ENCODE measurements around the gene ZNF775.
A peak's percentile ranks its signal among the peaks of the same experiment; 100 is the strongest.
"Not testable (repeated sequence)": the region's sequence is repeated elsewhere in the genome, so short reads cannot be mapped to it uniquely, and the experiment has no call there.

ZNF775 gene

DNA sequence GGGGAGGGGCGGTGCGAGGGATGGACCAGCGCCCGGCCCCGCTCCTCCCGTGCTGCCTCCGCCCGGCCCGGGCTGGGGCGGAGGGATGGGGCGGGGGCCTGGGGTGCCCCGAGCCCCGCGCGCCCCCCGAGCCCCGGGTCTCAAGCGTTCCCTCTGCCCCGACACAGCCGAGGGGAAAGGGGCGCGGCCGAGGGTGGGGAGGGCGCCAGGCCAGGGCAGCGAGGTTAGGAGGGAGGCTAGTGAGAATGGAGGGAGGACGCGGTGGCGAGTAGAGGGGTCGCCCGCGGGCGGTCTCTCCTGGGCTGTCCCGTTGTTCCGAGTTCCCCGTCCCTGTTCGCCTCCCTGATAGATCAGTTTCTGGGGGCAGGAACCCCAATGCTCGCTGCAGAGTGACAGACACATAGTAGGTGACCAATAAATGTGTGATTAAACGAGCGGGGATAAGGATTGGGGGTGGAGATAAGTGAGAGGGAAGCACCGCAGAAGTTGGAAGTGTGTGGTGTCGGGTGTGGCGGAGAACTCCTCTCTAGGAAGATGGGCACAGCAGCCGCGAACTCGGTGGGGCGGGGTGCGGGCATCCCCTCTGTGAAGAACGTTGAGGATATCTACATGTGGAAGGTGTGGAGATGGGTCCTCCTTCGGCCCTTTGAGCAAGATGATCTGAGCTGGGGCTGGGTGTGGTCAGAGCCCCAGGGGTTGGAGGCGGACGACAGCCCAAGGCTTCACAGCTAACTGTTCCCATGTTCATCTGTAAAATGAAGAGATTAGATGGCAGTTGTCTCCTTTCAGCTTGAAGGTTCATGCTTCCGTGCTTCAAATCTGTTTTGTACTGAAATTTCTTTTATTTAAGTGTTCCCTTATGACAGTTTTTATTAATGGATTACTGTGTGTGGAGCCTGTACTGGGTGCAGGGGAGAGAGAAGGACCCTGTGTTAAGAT is 580 bp downstream of the ZNF775 start:
- Histone ChIP-seq H3K4me3 (ENCODE audit: low read length) (peak overlapping the region; percentile 95), H3K9me3 (ENCODE audit: insufficient read depth, low read depth, low read length) (no peaks in the 10 kb centered on the region), H3K36me3 (ENCODE audit: insufficient read depth, low read depth, low read length) (peaks cover 4% of the 10 kb centered on the region; the same call in 1 of the 2 replicates), H3K9ac (ENCODE audit: low read depth, low read length) (peak overlapping the region; percentile 95), H3K27ac (ENCODE audit: low read length) (peak overlapping the region; percentile 86), H3K27me3 (ENCODE audit: insufficient read depth, low read length) (no peaks in the 10 kb centered on the region), H3K4me1 (ENCODE audit: insufficient read depth, low read length) (peaks cover 49% of the 10 kb centered on the region)

DNA sequence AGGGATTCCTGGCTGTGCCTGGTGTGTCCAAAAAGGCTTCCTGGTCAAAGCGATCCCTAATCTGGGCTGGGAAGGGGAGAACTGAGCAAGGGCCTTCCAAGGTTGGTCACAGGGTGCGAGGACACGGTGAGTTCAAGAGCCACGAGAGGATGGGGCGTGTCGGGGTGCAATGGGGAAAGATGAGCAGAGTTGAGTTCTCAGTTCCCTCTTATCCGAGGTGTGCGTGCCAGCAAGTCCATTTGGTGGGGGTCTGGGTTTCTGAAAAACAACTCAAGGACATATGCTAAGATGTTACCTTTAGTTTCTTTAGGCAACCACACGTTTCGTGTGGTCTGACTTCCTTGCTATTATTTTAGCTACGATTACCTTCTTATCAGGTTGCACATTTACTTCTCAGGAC is 1.3 kb downstream of the ZNF775 start:
- Histone ChIP-seq H3K27me3 (ENCODE audit: insufficient read depth, low read length) (no peaks in the 10 kb centered on the region), H3K9ac (ENCODE audit: low read depth, low read length) (peak overlapping the region; percentile 95; the same call in 1 of the 2 replicates), H3K36me3 (ENCODE audit: insufficient read depth, low read depth, low read length) (peaks cover 7% of the 10 kb centered on the region), H3K27ac (ENCODE audit: low read length) (no peak overlapping the region), H3K4me3 (ENCODE audit: low read length) (peak overlapping the region; percentile 95), H3K9me3 (ENCODE audit: insufficient read depth, low read depth, low read length) (no peaks in the 10 kb centered on the region), H3K4me1 (ENCODE audit: insufficient read depth, low read length) (peaks cover 56% of the 10 kb centered on the region)

DNA sequence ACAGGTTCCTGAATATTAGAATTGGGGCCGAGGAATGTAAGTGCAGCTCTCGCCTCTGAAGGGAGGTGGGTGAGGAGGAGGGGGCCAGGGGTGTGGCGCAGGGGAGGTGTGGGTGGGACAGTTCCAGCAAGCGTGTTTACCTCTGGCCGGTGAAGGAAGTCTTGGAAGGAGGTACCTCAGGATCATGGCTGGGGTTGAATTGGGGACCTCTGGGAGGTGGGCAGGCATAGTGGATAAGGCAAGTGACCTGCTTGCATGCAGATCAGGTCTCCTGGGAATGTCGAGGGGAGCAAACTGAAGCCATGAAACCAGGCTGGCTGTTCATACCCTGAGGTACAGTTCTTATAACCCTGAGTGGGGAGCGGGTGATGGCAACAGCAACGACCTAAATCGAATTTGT is 2.0 kb downstream of the ZNF775 start:
- Histone ChIP-seq H3K36me3 (ENCODE audit: insufficient read depth, low read depth, low read length) (peaks cover 10% of the 10 kb centered on the region), H3K9ac (ENCODE audit: low read depth, low read length) (peak overlapping the region; percentile 95; the same call in 1 of the 2 replicates), H3K4me1 (ENCODE audit: insufficient read depth, low read length) (peaks cover 57% of the 10 kb centered on the region), H3K4me3 (ENCODE audit: low read length) (peak overlapping the region; percentile 95; the same call in 1 of the 2 replicates), H3K27me3 (ENCODE audit: insufficient read depth, low read length) (no peaks in the 10 kb centered on the region), H3K27ac (ENCODE audit: low read length) (no peak overlapping the region), H3K9me3 (ENCODE audit: insufficient read depth, low read depth, low read length) (no peaks in the 10 kb centered on the region)

DNA sequence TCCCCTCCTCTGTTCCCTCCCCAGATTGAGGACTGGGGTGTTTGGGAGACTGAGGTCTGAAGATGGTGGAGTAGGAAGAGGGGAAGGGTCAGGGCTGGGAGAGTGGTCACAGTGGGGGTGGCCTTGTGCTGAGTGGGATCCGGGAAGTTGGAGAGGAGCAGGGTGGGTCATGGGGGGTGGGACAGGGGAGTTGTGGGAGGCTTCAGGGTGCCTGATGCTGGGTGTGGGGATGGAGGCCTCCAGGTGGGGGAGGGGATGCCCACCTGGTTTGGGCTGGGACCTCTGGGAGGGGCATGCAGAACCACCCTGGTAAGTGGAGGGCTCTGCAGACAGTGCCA is 2.6 kb downstream of the ZNF775 start:
- Histone ChIP-seq H3K4me3 (ENCODE audit: low read length) (no peak overlapping the region), H3K36me3 (ENCODE audit: insufficient read depth, low read depth, low read length) (peaks cover 10% of the 10 kb centered on the region), H3K9ac (ENCODE audit: low read depth, low read length) (no peak overlapping the region), H3K9me3 (ENCODE audit: insufficient read depth, low read depth, low read length) (no peaks in the 10 kb centered on the region), H3K4me1 (ENCODE audit: insufficient read depth, low read length) (peaks cover 57% of the 10 kb centered on the region), H3K27me3 (ENCODE audit: insufficient read depth, low read length) (no peaks in the 10 kb centered on the region), H3K27ac (ENCODE audit: low read length) (no peak overlapping the region)

DNA sequence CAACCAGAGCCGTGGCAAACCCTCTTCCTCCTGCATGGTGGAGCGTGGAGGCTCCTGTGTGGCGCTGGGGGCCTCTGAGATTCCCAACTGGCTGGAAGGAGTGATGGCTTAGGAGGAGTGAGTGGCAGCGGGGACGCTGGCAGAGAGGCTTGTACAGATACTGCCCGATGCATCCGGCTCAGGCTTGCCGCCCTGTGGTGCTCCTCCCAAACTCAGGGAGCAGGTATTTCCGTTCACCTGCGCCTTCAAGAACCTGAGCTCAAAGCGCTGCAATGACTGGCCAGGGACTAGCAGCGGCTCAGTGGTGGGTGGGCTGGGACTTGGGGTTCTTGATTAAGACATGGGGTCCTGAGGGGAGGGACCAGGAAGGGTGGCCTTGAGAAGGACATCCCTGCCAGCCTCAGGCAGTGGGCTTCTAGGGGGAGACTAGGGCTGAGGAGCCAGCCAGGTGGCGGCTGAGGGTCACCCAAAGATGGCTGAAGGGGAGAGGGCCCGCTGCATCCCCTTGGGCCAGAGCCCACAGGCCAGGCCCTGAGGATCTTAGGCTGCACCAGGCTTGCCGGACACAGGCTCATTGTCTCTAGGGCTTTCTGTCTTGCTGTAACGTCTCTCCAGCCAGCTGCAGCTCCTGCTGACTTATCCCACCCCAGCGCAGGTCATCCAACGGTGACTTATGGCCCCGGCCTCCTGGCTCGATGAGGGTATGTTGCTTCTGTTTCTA is 3.2 kb downstream of the ZNF775 start:
- Histone ChIP-seq H3K36me3 (ENCODE audit: insufficient read depth, low read depth, low read length) (peaks cover 10% of the 10 kb centered on the region), H3K9ac (ENCODE audit: low read depth, low read length) (no peak overlapping the region; the same call in 1 of the 2 replicates), H3K9me3 (ENCODE audit: insufficient read depth, low read depth, low read length) (no peaks in the 10 kb centered on the region), H3K27me3 (ENCODE audit: insufficient read depth, low read length) (no peaks in the 10 kb centered on the region), H3K4me3 (ENCODE audit: low read length) (no peak overlapping the region), H3K4me1 (ENCODE audit: insufficient read depth, low read length) (peaks cover 52% of the 10 kb centered on the region), H3K27ac (ENCODE audit: low read length) (no peak overlapping the region)

DNA sequence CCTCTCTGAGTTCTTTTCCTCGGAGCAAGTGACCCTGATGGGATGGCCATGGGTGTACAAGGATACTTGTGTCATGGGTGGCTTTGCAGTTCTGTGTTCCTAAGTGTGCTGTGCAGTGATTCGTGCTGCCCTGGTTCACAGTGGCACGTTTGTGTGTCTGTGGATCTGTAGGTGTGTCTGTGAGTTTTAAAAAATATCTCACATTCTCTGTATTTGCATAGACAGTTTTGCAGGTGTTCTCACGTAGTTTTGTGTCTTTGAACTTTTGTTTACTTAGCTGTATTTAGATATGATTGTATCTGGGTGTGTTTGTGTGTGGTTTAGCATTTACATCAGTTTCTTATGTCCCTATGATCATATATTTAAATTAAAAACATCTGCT is 3.7 kb downstream of the ZNF775 start:
- Histone ChIP-seq H3K36me3 (ENCODE audit: insufficient read depth, low read depth, low read length) (peaks cover 10% of the 10 kb centered on the region), H3K4me1 (ENCODE audit: insufficient read depth, low read length) (peaks cover 46% of the 10 kb centered on the region), H3K9ac (ENCODE audit: low read depth, low read length) (peak overlapping the region; percentile 67; the same call in 1 of the 2 replicates), H3K4me3 (ENCODE audit: low read length) (peak overlapping the region; percentile 44; the same call in 1 of the 2 replicates), H3K27me3 (ENCODE audit: insufficient read depth, low read length) (no peaks in the 10 kb centered on the region), H3K27ac (ENCODE audit: low read length) (no peak overlapping the region), H3K9me3 (ENCODE audit: insufficient read depth, low read depth, low read length) (no peaks in the 10 kb centered on the region)

DNA sequence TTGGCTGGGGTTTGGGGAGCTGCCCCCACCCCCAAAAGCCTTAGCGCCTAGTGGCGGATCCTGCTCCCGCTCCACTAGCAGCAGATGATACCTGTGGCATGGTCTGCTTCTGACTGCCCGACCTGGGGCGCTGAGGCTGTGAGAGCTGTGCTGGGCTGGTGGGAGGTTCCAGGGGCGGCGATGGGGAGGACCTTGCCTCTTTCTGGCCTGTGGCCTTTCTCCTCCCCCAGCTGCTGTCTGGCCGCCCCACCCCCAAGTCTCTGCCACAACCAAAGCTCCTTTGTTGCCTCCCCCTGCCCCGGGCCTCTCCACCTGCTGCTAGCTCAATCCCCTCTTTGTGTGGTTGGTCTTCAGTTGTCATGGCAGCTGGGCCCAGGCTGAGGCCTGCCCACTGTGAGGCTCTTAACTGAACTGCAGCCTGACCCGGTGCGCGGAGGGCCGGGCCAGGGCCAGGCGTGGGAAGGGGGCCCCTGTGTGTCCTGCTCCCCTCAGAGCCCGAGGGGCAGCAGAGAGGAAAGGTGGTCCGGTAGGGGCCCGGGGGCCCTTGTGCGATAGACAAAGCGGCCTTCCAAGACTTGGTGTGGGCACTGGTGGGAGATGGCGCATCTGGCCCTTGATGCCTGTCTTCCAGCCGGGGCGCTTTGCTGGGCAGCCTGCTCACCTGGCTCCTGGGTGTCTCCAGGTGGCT is 4.7 kb downstream of the ZNF775 start:
- H3K9me3 ChIP-seq (ENCODE audit: insufficient read depth, low read depth, low read length) = no peaks in the 10 kb centered on the region
- peak overlapping the region; percentile 49; the same call in 1 of the 2 replicates for H3K4me3 ChIP-seq (ENCODE audit: low read length)
- peak overlapping the region; percentile 81 for H3K27ac ChIP-seq (ENCODE audit: low read length)
- no peaks in the 10 kb centered on the region for H3K27me3 ChIP-seq (ENCODE audit: insufficient read depth, low read length)
- H3K36me3 ChIP-seq (ENCODE audit: insufficient read depth, low read depth, low read length) = peaks cover 15% of the 10 kb centered on the region
- H3K9ac ChIP-seq (ENCODE audit: low read depth, low read length) = peak overlapping the region; percentile 78; the same call in 1 of the 2 replicates
- peaks cover 49% of the 10 kb centered on the region for H3K4me1 ChIP-seq (ENCODE audit: insufficient read depth, low read length)

DNA sequence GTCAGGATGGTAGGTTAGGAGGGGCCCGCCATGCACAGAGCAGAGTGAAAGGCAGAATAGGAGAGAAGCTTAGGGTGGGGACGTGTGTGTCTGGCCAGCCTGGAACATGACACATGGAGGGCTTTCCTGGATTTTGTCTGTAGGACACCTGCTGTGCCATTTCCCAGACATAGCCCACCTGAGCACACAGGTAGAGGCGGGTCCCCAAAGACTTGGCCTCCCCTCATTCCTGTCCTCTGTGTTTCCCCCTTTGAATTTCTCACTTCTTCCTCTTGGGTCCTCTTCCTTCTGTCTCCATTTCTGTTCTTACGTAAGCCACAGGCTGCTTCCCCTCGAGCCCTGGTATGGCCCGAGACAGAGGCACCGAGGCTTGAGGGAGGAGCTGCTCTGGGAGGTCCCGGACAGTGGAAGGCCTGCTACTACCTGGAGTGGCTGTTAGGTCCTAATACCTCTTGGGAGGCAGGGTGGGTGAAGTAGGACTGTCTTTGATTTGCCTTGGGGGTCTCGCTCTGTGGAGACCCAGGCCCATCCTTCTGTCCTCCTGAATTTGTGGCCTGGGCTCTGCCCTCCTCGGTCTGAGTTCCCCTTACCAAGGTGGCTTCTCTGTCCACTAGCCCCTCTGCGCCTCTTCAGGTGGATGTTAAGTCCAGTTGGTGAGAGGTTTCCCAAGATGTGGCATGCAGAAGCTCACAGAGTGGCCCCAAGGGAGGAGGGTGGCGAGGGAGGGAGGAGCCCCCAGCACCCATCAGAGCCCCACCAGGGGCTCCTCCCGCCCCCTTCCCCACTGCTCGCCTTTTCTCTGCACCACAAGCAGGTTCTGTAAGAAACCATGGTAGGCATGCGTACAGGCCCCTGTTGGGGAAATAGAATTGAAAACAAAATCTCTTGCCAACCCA is 5.5 kb downstream of the ZNF775 start:
- Histone ChIP-seq H3K9ac (ENCODE audit: low read depth, low read length) (peak overlapping the region; percentile 78; the same call in 1 of the 2 replicates), H3K4me1 (ENCODE audit: insufficient read depth, low read length) (peaks cover 49% of the 10 kb centered on the region), H3K9me3 (ENCODE audit: insufficient read depth, low read depth, low read length) (no peaks in the 10 kb centered on the region), H3K36me3 (ENCODE audit: insufficient read depth, low read depth, low read length) (peaks cover 23% of the 10 kb centered on the region), H3K4me3 (ENCODE audit: low read length) (peak overlapping the region; percentile 49; the same call in 1 of the 2 replicates), H3K27me3 (ENCODE audit: insufficient read depth, low read length) (no peaks in the 10 kb centered on the region), H3K27ac (ENCODE audit: low read length) (peak overlapping the region; percentile 81)

DNA sequence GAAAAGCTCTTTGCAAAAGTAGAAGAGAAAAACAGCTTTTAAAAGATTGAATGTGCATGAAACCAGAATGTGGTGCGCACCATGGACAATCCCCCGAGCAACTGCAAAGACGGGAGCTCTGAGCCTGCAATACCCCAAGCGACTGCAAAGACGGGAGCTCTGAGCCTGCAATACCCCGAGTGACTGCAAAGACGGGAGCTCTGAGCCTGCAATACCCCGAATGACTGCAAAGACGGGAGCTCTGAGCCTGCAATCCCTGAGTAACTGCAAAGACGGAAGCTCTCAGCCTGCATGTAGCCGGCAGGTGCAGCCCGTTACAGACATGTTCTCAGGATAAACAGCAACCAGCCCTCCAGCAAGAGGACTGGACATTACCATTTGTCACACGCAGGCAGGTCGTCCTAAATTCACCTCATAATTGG is 6.2 kb downstream of the ZNF775 start:
- peak overlapping the region; percentile 81 for H3K27ac ChIP-seq (ENCODE audit: low read length)

DNA sequence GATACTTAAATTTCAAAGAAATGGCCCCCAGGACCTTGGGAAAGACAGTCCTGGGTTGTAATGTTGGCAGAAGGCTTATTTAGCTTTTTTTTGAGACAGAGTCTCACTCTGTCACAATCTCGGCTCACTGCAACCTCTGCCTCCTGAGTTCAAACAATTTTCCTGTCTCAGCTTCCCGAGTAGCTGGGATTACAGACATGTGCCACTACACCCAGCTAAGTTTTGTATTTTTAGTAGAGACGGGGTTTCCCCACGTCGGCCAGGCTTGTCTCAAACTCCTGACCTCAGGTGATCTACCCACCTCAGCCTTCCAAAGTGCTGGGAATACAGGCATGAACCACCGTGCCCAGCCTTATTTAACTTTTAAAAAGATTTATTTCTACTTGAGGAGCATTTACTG is 6.8 kb downstream of the ZNF775 start:
- Histone ChIP-seq H3K4me1 (ENCODE audit: insufficient read depth, low read length) (peaks cover 41% of the 10 kb centered on the region), H3K36me3 (ENCODE audit: insufficient read depth, low read depth, low read length) (peaks cover 35% of the 10 kb centered on the region), H3K27ac (ENCODE audit: low read length) (peak overlapping the region; percentile 16), H3K9ac (ENCODE audit: low read depth, low read length) (peak overlapping the region; percentile 78; the same call in 1 of the 2 replicates)
- H3K9me3 ChIP-seq (ENCODE audit: insufficient read depth, low read depth, low read length); H3K27me3 ChIP-seq (ENCODE audit: insufficient read depth, low read length); H3K4me3 ChIP-seq (ENCODE audit: low read length): not testable (repeated sequence)

More for the DNA sequence above, 6.2 kb downstream of the ZNF775 start:
- Histone ChIP-seq H3K9ac (ENCODE audit: low read depth, low read length) (peak overlapping the region; percentile 78; the same call in 1 of the 2 replicates), H3K4me1 (ENCODE audit: insufficient read depth, low read length) (peaks cover 47% of the 10 kb centered on the region), H3K27me3 (ENCODE audit: insufficient read depth, low read length) (no peaks in the 10 kb centered on the region), H3K9me3 (ENCODE audit: insufficient read depth, low read depth, low read length) (no peaks in the 10 kb centered on the region), H3K36me3 (ENCODE audit: insufficient read depth, low read depth, low read length) (peaks cover 29% of the 10 kb centered on the region), H3K4me3 (ENCODE audit: low read length) (no peak overlapping the region)
